CD8-positive, alpha-beta memory T cell (primary cell): ENCODE data around the gene SFXN1. TPM values are rescaled to one million over a fixed set of nuclear protein-coding genes. Genes with fewer than 3 reads are reported as not detected.
"Not testable (repeated sequence)": the region's sequence is repeated elsewhere in the genome, so short reads cannot be mapped to it uniquely, and the experiment has no call there.

Experiments used
- CTCF ChIA-PET: fragments of 350-600 bp; sonication (Branson Sonifier 250); formaldehyde crosslinking; loops from one replicate; lab custom pipeline; 2021; ENCODE audit warnings: antibody characterized with exemption; lab: Charles Lee
- POLR2A ChIA-PET: fragments of 350-600 bp; sonication (Branson Sonifier 250); formaldehyde crosslinking; loops from one replicate; lab custom pipeline; 2021; ENCODE audit warnings: antibody characterized with exemption; lab: Charles Lee
- DNase-seq, 5 donors: peaks; one replicate each; pipeline versions ENCODE4 v3.0.0 to v3.0.0-alpha.2; 2020 to 2022; ENCODE audit warnings: mixed read lengths in 1 of 5
- H3K27ac ChIP-seq: one replicate; pipeline ENCODE4 v1.7.0; 2013; ENCODE audit warnings: low read depth, mild to moderate bottlenecking, low read length, moderate library complexity
- H3K27me3 ChIP-seq: 2 replicates; pipeline ENCODE4 v1.7.0; 2013; ENCODE audit warnings: low read length, mild to moderate bottlenecking; ENCODE audit not compliant: insufficient read depth, poor library complexity, severe bottlenecking
- H3K36me3 ChIP-seq: 2 replicates; pipeline ENCODE4 v1.7.0; 2013; ENCODE audit warnings: mild to moderate bottlenecking, low read length, moderate library complexity; ENCODE audit not compliant: insufficient read depth
- H3K4me1 ChIP-seq: 2 replicates; pipeline ENCODE4 v1.7.0; 2013; ENCODE audit warnings: mild to moderate bottlenecking, low read length, moderate library complexity; ENCODE audit not compliant: insufficient read depth
- H3K4me3 ChIP-seq: 2 replicates; pipeline ENCODE4 v1.7.0; 2013; ENCODE audit warnings: mild to moderate bottlenecking, low read length
- H3K9me3 ChIP-seq: 2 replicates; pipeline ENCODE4 v1.7.0; 2013; ENCODE audit warnings: mild to moderate bottlenecking, low read length
- H3K27ac Mint-ChIP-seq, 8 donors: one replicate each; pipeline ENCODE4 v1.8.0; 2020 to 2021; ENCODE audit warnings: mixed read lengths in 8 of 8, mild to moderate bottlenecking in 6 of 8, inconsistent platforms in 3 of 8, moderate library complexity in 3 of 8
- H3K27me3 Mint-ChIP-seq, 2 donors: one replicate each; pipeline ENCODE4 v1.8.0; 2020 to 2021; ENCODE audit warnings: mixed read lengths in 2 of 2, mild to moderate bottlenecking in 1 of 2, moderate library complexity in 1 of 2
- H3K36me3 Mint-ChIP-seq, 3 donors: one replicate each; pipeline ENCODE4 v1.8.0; 2020 to 2021; ENCODE audit warnings: mixed read lengths in 3 of 3, inconsistent platforms in 1 of 3, mild to moderate bottlenecking in 1 of 3
- H3K4me1 Mint-ChIP-seq, 3 donors: one replicate each; pipeline ENCODE4 v1.8.0; 2020 to 2021; ENCODE audit warnings: mixed read lengths in 3 of 3, inconsistent platforms in 1 of 3, mild to moderate bottlenecking in 1 of 3
- H3K4me3 Mint-ChIP-seq, 7 donors: one replicate each; pipeline ENCODE4 v1.8.0; 2020 to 2021; ENCODE audit warnings: mixed read lengths in 7 of 7, mild to moderate bottlenecking in 6 of 7, moderate library complexity in 4 of 7, inconsistent platforms in 2 of 7
- H3K9me3 Mint-ChIP-seq, 5 donors: one replicate each; pipeline ENCODE4 v1.8.0; 2020 to 2022; ENCODE audit warnings: mixed read lengths in 5 of 5, mild to moderate bottlenecking in 3 of 5, moderate library complexity in 2 of 5, inconsistent platforms in 1 of 5
- polyA plus RNA-seq: library from polyadenylated mRNA; unstranded; fragments of 300-500 nt; fragmentation: Illumina TruSeq; gene quantifications from one replicate; pipeline ENCODE4 v1.2.3, GENCODE V29; 2021
- total RNA-seq, 2 experiments: library from RNA; stranded (reverse); gene quantifications; one replicate each; pipeline ENCODE4 v1.2.3, GENCODE V29; 2021

SFXN1 gene
- total and polyA plus RNA-seq, 3 experiments from 2014 or later, result 68.1 to 366 (median 359) TPM

GRCh38 chr5:175534070-175534932 is 55.9 kb downstream of the SFXN1 start:
- H3K4me1 Mint-ChIP-seq, result peaks cover 13 to 30% (median 20%) of the 10 kb centered on the region in 3 donors
- DNase-seq, result peak; percentile 67 to 85 (median 72)
- Histone ChIP-seq H3K36me3 (no peaks in the 10 kb centered on the region), H3K9me3 (no peaks in the 10 kb centered on the region), H3K27me3 (no peaks in the 10 kb centered on the region), H3K4me1 (peaks cover 7% of the 10 kb centered on the region), H3K27ac (no peak overlapping the region), H3K4me3 (peak overlapping the region; percentile 58)
- peaks cover 0 to 22% (median 2%) of the 10 kb centered on the region in 3 donors for H3K36me3 Mint-ChIP-seq
- ChIA-PET CTCF (interaction anchor here (0.6 to 4.1 kb wide), 42 partner anchors 8 to 821 kb away, joined by 3 to 57 read pairs (median 6); partner anchors contain the start of genes DRD1 and SFXN1), POLR2A (interaction anchor here (0.6 to 1.3 kb wide), 3 partner anchors 54 to 189 kb away, joined by 3 read pairs; no protein-coding TSS in a partner anchor)
- peaks cover 0 to 2% of the 10 kb centered on the region in 2 donors for H3K27me3 Mint-ChIP-seq
- peak overlapping the region in 5 of 7 donors; percentile 32 to 81 (median 50) for H3K4me3 Mint-ChIP-seq
- H3K9me3 Mint-ChIP-seq, result no peaks in the 10 kb centered on the region
- H3K27ac Mint-ChIP-seq, result peak overlapping the region in 3 of 8 donors; percentile 19 to 38 (median 21)

- H3K9me3 ChIP-seq, DNase-seq, H3K27ac ChIP-seq, H3K27me3 Mint-ChIP-seq, H3K36me3 ChIP-seq, H3K4me1 ChIP-seq, H3K4me3 ChIP-seq, POLR2A ChIA-PET, H3K9me3 Mint-ChIP-seq, H3K4me3 Mint-ChIP-seq, H3K27ac Mint-ChIP-seq, H3K27me3 ChIP-seq: not testable (repeated sequence)
- Mint-ChIP-seq H3K36me3 (peaks cover 0 to 13% (median 2%) of the 10 kb centered on the region in 3 donors), H3K4me1 (peaks cover 13 to 30% (median 20%) of the 10 kb centered on the region in 3 donors)
- CTCF ChIA-PET, result interaction anchor here (0.9 to 2.6 kb wide), 8 partner anchors 20 to 196 kb away, joined by 3 to 27 read pairs (median 14); no protein-coding TSS in a partner anchor
Observed at GRCh38 chr5:175535331-175535730, 57.0 kb downstream of the SFXN1 start.

GRCh38 chr5:175535796-175536195 is 57.4 kb downstream of the SFXN1 start:
- DNase-seq, result no peak
- Histone ChIP-seq H3K27ac (no peak overlapping the region), H3K4me3 (no peak overlapping the region), H3K27me3 (no peaks in the 10 kb centered on the region), H3K36me3 (no peaks in the 10 kb centered on the region), H3K4me1 (peaks cover 7% of the 10 kb centered on the region), H3K9me3 (no peaks in the 10 kb centered on the region)
- Mint-ChIP-seq H3K27ac (no peak overlapping the region), H3K27me3 (peaks cover 2 to 3% of the 10 kb centered on the region in 2 donors), H3K4me1 (peaks cover 13 to 30% (median 20%) of the 10 kb centered on the region in 3 donors), H3K9me3 (no peaks in the 10 kb centered on the region), H3K36me3 (peaks cover 0 to 8% (median 2%) of the 10 kb centered on the region in 3 donors), H3K4me3 (no peak overlapping the region)
- CTCF ChIA-PET, result interaction anchor here (0.9 to 2.6 kb wide), 3 partner anchors 11 to 183 kb away, joined by 3 to 27 read pairs (median 16); no protein-coding TSS in a partner anchor
- POLR2A ChIA-PET, result no interaction called here

- DNase-seq, result no peak
- ChIA-PET POLR2A (no interaction called here), CTCF (no interaction called here)
- Mint-ChIP-seq H3K4me3 (no peak overlapping the region), H3K36me3 (no peaks in the 10 kb centered on the region), H3K27ac (no peak overlapping the region), H3K9me3 (no peaks in the 10 kb centered on the region), H3K4me1 (peaks cover 13 to 21% (median 13%) of the 10 kb centered on the region in 3 donors), H3K27me3 (peaks cover 2 to 8% of the 10 kb centered on the region in 2 donors)
- Histone ChIP-seq H3K4me1 (peaks cover 7% of the 10 kb centered on the region), H3K27ac (no peak overlapping the region), H3K9me3 (no peaks in the 10 kb centered on the region), H3K27me3 (no peaks in the 10 kb centered on the region), H3K36me3 (no peaks in the 10 kb centered on the region), H3K4me3 (no peak overlapping the region)
Observed at GRCh38 chr5:175538576-175538975, 60.2 kb downstream of the SFXN1 start.

- Mint-ChIP-seq H3K4me3 (no peak overlapping the region), H3K27me3 (peaks cover 2 to 8% of the 10 kb centered on the region in 2 donors), H3K9me3 (no peaks in the 10 kb centered on the region), H3K36me3 (peaks cover 0 to 5% (median 0%) of the 10 kb centered on the region in 3 donors), H3K4me1 (peaks cover 5 to 10% (median 6%) of the 10 kb centered on the region in 3 donors), H3K27ac (no peak overlapping the region)
- ChIA-PET POLR2A (no interaction called here), CTCF (no interaction called here)
- Histone ChIP-seq H3K4me3 (no peak overlapping the region), H3K27ac (no peak overlapping the region), H3K36me3 (no peaks in the 10 kb centered on the region), H3K9me3 (no peaks in the 10 kb centered on the region), H3K4me1 (no peaks in the 10 kb centered on the region), H3K27me3 (no peaks in the 10 kb centered on the region)
- no peak for DNase-seq
Observed at GRCh38 chr5:175539936-175540335, 61.6 kb downstream of the SFXN1 start.

- Mint-ChIP-seq H3K9me3 (no peaks in the 10 kb centered on the region), H3K27ac (no peak overlapping the region), H3K4me3 (no peak overlapping the region), H3K27me3 (peaks cover 7 to 13% of the 10 kb centered on the region in 2 donors), H3K4me1 (no peaks in the 10 kb centered on the region), H3K36me3 (peaks cover 0 to 5% (median 0%) of the 10 kb centered on the region in 3 donors)
- H3K36me3 ChIP-seq, result no peaks in the 10 kb centered on the region
- DNase-seq, result no peak
- H3K27me3 ChIP-seq, result no peaks in the 10 kb centered on the region
- no peak overlapping the region for H3K27ac ChIP-seq
- H3K4me3 ChIP-seq, result no peak overlapping the region
- H3K4me1 ChIP-seq, result no peaks in the 10 kb centered on the region
- ChIA-PET CTCF (no interaction called here), POLR2A (no interaction called here)
- no peaks in the 10 kb centered on the region for H3K9me3 ChIP-seq
Observed at GRCh38 chr5:175541264-175541663, 62.9 kb downstream of the SFXN1 start.

GRCh38 chr5:175542232-175542965 is 64.0 kb downstream of the SFXN1 start:
- CTCF ChIA-PET, result interaction anchor here (0.9 to 1.3 kb wide), 2 partner anchors 8 to 154 kb away, joined by 3 to 6 read pairs; no protein-coding TSS in a partner anchor
- POLR2A ChIA-PET, result no interaction called here
- Mint-ChIP-seq H3K27ac (no peak overlapping the region), H3K9me3 (no peaks in the 10 kb centered on the region), H3K4me1 (no peaks in the 10 kb centered on the region), H3K36me3 (peaks cover 0 to 5% (median 0%) of the 10 kb centered on the region in 3 donors), H3K27me3 (peaks cover 8 to 20% of the 10 kb centered on the region in 2 donors), H3K4me3 (no peak overlapping the region)
- H3K9me3 ChIP-seq, result no peaks in the 10 kb centered on the region
- H3K4me1 ChIP-seq, result no peaks in the 10 kb centered on the region
- no peak overlapping the region for H3K4me3 ChIP-seq
- no peaks in the 10 kb centered on the region for H3K27me3 ChIP-seq
- no peaks in the 10 kb centered on the region for H3K36me3 ChIP-seq
- DNase-seq, result no peak
- H3K27ac ChIP-seq, result no peak overlapping the region
